ENCODE data around the gene KMT2E.
"Not testable (repeated sequence)": the region's sequence is repeated elsewhere in the genome, so short reads cannot be mapped to it uniquely, and the experiment has no call there.

KMT2E gene

DNA sequence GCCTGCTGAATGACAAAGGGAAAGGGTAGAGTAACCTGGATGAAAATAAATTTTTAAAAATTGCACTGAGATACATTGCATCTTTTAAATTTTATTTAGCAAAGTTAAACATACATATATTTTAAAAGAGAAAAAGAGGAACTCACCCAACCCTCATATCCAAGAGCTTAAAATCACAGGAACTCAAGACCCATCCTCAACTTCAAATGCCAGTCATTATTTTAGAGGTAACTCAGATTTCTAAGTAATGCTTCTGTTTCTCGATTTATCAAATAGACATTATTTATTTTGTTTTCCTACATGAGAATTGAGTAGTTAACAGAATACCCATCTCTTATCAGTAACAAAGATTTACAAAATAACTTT lies 32.4 kb upstream of the KMT2E start:
- H3K27me3 ChIP-seq (ENCODE audit: control insufficient read depth in 5 of 5, insufficient read depth in 4 of 5, low read length in 5 of 5) = no peaks in the 10 kb centered on the region
- H3K4me1 ChIP-seq (ENCODE audit: control insufficient read depth in 5 of 5, insufficient read depth in 5 of 5, low read length in 5 of 5) = peaks cover 13 to 85% (median 77%) of the 10 kb centered on the region in 5 donors
- H3K27ac ChIP-seq (ENCODE audit: low read depth, low read length) = peak overlapping the region; percentile 99
- no peaks in the 10 kb centered on the region for H3K9me3 ChIP-seq (ENCODE audit: control insufficient read depth in 5 of 5, low read length in 5 of 5)
- peak overlapping the region in 1 of 5 donors; percentile 32 for H3K9ac ChIP-seq (ENCODE audit: low read length in 5 of 5)
- H3K36me3 ChIP-seq (ENCODE audit: control insufficient read depth in 5 of 5, insufficient read depth in 5 of 5, low read length in 5 of 5) = peaks cover 0 to 3% (median 0%) of the 10 kb centered on the region in 5 donors
- no peak overlapping the region for H3K4me3 ChIP-seq (ENCODE audit: low read depth in 1 of 5, low read length in 5 of 5)

DNA sequence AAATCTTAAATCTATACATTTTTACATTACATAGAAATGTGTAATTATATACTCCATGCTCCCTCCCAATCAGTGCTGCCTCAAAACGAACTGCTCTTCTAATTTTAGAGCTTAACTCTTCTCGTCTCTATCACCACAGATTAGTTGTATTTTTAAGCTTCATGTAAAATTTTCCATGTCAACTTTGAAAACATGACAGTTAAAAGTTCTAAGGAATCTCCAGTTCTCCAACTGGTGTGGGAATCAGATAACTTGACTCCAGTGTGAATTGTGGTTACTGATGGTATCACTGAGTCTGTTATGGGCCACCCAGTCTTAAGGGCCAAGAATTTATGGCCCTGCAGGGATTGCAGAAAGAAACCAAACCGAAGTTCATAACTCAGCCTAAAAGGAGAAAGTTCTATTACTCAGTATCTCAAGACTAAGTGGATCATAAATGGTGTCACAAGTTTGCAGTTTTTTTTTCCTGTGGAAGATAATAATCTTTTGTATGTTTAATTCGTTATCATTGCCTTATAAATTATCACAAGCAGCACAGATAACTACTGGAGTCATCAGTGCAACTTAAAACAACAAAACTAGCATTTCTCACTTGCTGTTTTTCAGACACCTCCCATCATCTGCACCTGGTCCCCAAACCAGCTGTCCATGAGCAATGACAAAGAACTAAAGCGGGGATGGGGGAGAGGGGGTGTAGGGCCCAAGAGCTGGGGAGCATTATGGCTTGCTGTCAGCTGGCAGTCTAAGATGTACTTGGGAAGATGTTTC lies 31.5 kb upstream of the KMT2E start:
- peak overlapping the region; percentile 99 for H3K27ac ChIP-seq (ENCODE audit: low read depth, low read length)
- H3K9me3 ChIP-seq (ENCODE audit: control insufficient read depth in 5 of 5, low read length in 5 of 5) = no peaks in the 10 kb centered on the region
- no peaks in the 10 kb centered on the region for H3K27me3 ChIP-seq (ENCODE audit: control insufficient read depth in 5 of 5, insufficient read depth in 4 of 5, low read length in 5 of 5)
- peaks cover 0 to 3% (median 0%) of the 10 kb centered on the region in 5 donors for H3K36me3 ChIP-seq (ENCODE audit: control insufficient read depth in 5 of 5, insufficient read depth in 5 of 5, low read length in 5 of 5)
- peaks cover 10 to 79% (median 74%) of the 10 kb centered on the region in 5 donors for H3K4me1 ChIP-seq (ENCODE audit: control insufficient read depth in 5 of 5, insufficient read depth in 5 of 5, low read length in 5 of 5)
- peak overlapping the region; percentile 77 to 95 (median 84) for H3K4me3 ChIP-seq (ENCODE audit: low read depth in 1 of 5, low read length in 5 of 5)
- peak overlapping the region; percentile 83 to 99 (median 96) for H3K9ac ChIP-seq (ENCODE audit: low read length in 5 of 5)

DNA sequence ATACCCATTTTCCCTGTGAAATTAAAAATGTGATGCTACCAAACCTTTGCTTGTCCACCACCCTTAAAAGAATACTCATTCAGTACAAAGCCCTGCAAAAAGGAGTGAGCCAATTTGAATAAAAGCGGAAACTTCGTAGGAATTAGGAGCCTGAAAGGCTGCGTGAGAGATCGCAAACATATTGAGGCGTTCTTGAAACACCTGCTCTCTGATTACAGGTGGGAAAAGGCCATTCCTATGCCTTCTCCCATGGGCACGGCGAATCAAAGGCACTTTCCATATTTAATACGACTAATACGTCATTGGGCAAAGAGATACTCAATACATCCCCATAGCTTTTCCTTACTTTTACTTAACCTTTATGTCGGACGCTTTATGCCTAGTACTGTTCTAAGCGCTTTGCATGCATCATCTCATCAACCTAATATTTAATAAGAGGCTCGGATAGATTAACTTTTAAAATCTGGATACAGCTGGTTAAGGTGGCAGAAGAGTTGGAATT lies 30.9 kb upstream of the KMT2E start:
- Histone ChIP-seq H3K4me1 (ENCODE audit: control insufficient read depth in 5 of 5, insufficient read depth in 5 of 5, low read length in 5 of 5) (peaks cover 10 to 79% (median 69%) of the 10 kb centered on the region in 5 donors), H3K36me3 (ENCODE audit: control insufficient read depth in 5 of 5, insufficient read depth in 5 of 5, low read length in 5 of 5) (peaks cover 0 to 3% (median 0%) of the 10 kb centered on the region in 5 donors), H3K4me3 (ENCODE audit: low read depth in 1 of 5, low read length in 5 of 5) (peak overlapping the region; percentile 77 to 95 (median 84)), H3K9me3 (ENCODE audit: control insufficient read depth in 5 of 5, low read length in 5 of 5) (no peaks in the 10 kb centered on the region), H3K27ac (ENCODE audit: low read depth, low read length) (peak overlapping the region; percentile 99), H3K9ac (ENCODE audit: low read length in 5 of 5) (peak overlapping the region; percentile 83 to 99 (median 96)), H3K27me3 (ENCODE audit: control insufficient read depth in 5 of 5, insufficient read depth in 4 of 5, low read length in 5 of 5) (no peaks in the 10 kb centered on the region)

DNA sequence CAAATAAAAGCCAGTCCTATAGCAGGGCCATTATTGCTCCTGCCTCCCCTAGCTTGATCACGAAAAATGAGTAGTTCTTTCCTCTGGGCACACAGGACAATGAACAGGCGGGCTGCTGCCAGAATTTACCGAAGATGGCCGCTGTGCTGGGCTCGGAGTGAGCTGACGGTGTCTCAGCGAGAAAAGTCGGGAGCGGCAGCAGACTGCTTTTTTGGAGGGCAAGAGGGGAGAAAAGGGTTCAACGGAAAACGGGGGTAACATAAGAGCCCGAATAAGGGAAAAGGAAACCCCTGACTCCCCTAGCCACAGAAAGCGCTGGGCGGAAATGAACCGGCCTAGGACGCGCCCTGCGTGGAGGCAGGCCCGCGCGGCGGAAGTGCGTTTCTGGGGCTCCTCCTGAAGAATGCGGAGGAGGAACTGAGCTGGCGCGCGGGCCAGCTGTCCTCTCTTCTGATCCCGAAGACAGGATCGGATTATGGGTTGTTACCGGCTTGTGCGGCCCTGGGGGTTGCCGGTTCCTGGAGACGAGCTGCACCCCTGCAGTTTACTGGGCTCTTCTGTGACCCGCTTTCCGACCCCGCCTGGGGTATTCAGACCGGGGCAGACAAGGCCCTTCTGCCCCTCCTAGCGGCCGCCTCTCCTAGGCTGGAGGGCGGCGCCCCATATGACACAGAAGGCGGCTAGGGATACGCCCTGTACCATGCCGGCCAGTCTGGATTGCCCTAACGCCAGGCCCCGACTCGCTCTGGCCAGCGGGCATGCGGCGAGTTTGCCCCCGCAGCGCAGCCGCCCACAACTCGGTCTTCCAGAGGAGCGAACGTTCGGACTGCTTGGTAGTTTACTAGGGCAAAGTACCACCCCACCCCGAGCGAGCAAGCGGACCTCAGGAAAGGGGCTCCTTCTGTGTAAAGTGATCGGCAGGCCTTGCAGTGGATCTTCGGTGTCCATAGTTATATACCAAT lies 30.1 kb upstream of the KMT2E start:
- H3K27me3 ChIP-seq (ENCODE audit: control insufficient read depth in 5 of 5, insufficient read depth in 4 of 5, low read length in 5 of 5) = no peaks in the 10 kb centered on the region
- H3K9ac ChIP-seq (ENCODE audit: low read length in 5 of 5) = peak overlapping the region; percentile 83 to 99 (median 96)
- peaks cover 10 to 76% (median 66%) of the 10 kb centered on the region in 5 donors for H3K4me1 ChIP-seq (ENCODE audit: control insufficient read depth in 5 of 5, insufficient read depth in 5 of 5, low read length in 5 of 5)
- H3K9me3 ChIP-seq (ENCODE audit: control insufficient read depth in 5 of 5, low read length in 5 of 5) = no peaks in the 10 kb centered on the region
- peaks cover 0 to 3% (median 0%) of the 10 kb centered on the region in 5 donors for H3K36me3 ChIP-seq (ENCODE audit: control insufficient read depth in 5 of 5, insufficient read depth in 5 of 5, low read length in 5 of 5)
- peak overlapping the region; percentile 77 to 95 (median 84) for H3K4me3 ChIP-seq (ENCODE audit: low read depth in 1 of 5, low read length in 5 of 5)
- H3K27ac ChIP-seq (ENCODE audit: low read depth, low read length) = peak overlapping the region; percentile 99

DNA sequence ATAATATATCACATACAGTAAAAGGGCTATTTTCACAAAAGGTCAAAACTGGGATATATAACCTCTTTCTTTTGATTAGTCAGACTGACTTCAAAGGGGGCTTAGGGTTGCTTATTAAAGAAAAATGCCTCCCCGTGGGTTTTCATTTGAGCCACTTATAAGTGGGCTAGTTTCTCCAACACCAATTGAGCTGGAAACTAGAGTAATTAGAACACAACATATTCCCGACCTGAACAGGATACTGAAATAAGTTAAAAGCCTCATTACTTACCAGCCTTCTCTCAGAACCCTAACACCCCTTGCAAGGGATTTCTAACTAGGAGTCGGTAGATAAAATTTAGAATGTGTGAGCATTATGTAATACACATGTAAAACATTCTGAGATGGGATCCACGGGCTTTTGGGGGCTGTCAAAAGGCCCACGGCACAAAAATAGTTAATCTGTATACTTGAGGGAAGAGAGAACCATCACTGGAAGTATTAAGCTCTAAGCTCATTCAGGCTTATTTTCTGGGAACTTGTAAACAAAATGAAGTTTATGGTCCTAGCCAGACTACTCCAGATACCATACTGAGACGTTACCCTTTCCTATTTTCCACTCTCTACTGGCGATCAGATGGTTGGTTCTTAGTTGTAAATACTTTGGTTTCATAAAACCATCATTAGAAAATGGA lies 29.3 kb upstream of the KMT2E start:
- Histone ChIP-seq H3K36me3 (ENCODE audit: control insufficient read depth in 5 of 5, insufficient read depth in 5 of 5, low read length in 5 of 5) (peaks cover 0 to 3% (median 0%) of the 10 kb centered on the region in 5 donors), H3K27ac (ENCODE audit: low read depth, low read length) (peak overlapping the region; percentile 99), H3K4me3 (ENCODE audit: low read depth in 1 of 5, low read length in 5 of 5) (peak overlapping the region; percentile 73 to 86 (median 83)), H3K9me3 (ENCODE audit: control insufficient read depth in 5 of 5, low read length in 5 of 5) (no peaks in the 10 kb centered on the region), H3K9ac (ENCODE audit: low read length in 5 of 5) (peak overlapping the region; percentile 83 to 99 (median 96)), H3K4me1 (ENCODE audit: control insufficient read depth in 5 of 5, insufficient read depth in 5 of 5, low read length in 5 of 5) (peaks cover 7 to 68% (median 61%) of the 10 kb centered on the region in 5 donors), H3K27me3 (ENCODE audit: control insufficient read depth in 5 of 5, insufficient read depth in 4 of 5, low read length in 5 of 5) (no peaks in the 10 kb centered on the region)

DNA sequence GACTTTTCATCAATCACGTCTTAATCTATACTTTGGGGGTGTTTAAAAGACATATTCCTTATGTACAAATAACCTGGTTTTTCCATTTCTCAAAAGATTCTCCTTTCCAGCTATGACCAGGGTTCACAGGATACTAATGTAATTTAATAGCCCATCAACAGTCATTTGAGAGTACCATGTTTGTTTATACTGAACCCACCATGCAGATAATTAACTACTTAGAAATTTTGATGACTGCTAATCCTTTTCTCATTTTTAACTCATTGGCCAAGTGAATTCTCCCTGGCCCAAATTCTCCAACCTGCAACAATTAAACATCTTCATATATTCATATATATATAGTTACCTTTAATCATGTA lies 28.8 kb upstream of the KMT2E start:
- Histone ChIP-seq H3K36me3 (ENCODE audit: control insufficient read depth in 5 of 5, insufficient read depth in 5 of 5, low read length in 5 of 5) (peaks cover 0 to 3% (median 0%) of the 10 kb centered on the region in 5 donors), H3K4me3 (ENCODE audit: low read depth in 1 of 5, low read length in 5 of 5) (no peak overlapping the region), H3K27me3 (ENCODE audit: control insufficient read depth in 5 of 5, insufficient read depth in 4 of 5, low read length in 5 of 5) (no peaks in the 10 kb centered on the region), H3K9me3 (ENCODE audit: control insufficient read depth in 5 of 5, low read length in 5 of 5) (no peaks in the 10 kb centered on the region), H3K9ac (ENCODE audit: low read length in 5 of 5) (no peak overlapping the region), H3K4me1 (ENCODE audit: control insufficient read depth in 5 of 5, insufficient read depth in 5 of 5, low read length in 5 of 5) (peaks cover 7 to 63% (median 56%) of the 10 kb centered on the region in 5 donors), H3K27ac (ENCODE audit: low read depth, low read length) (peak overlapping the region; percentile 99)

DNA sequence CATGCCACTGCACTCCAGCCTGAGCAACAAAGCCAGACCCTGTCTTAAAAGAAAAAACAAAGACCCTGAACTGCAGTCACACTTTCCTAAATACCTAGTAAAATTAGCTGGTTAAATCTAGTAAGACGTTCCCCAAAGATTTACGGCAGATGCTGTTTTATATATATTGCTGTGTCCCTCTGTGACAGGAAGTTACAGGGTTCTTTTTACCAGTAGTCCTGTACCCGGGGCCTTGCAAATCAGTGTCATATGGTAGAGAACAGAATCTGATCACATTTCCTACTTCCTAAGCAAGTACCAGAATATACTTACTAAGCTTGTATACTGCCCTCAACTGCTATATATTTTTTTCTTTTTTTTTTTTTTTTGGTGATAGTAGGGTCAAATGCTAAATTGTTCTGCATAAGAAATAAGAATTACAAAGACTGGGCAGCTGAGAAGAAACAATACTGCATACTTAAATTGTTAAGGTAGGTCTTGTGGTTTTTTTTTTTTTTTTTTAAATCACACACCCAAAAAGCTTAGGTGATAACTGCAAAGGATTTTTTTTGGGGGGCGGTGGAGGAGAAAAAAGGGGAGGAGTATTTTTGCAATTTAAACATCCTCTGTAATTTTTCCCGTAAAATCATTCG lies 27.3 kb upstream of the KMT2E start:
- H3K27me3 ChIP-seq (ENCODE audit: control insufficient read depth in 5 of 5, insufficient read depth in 4 of 5, low read length in 5 of 5) = no peaks in the 10 kb centered on the region
- H3K27ac ChIP-seq (ENCODE audit: low read depth, low read length) = peak overlapping the region; percentile 99
- no peak overlapping the region for H3K4me3 ChIP-seq (ENCODE audit: low read depth in 1 of 5, low read length in 5 of 5)
- H3K36me3 ChIP-seq (ENCODE audit: control insufficient read depth in 5 of 5, insufficient read depth in 5 of 5, low read length in 5 of 5) = peaks cover 0 to 13% (median 4%) of the 10 kb centered on the region in 5 donors
- no peak overlapping the region for H3K9ac ChIP-seq (ENCODE audit: low read length in 5 of 5)
- peaks cover 7 to 51% (median 46%) of the 10 kb centered on the region in 5 donors for H3K4me1 ChIP-seq (ENCODE audit: control insufficient read depth in 5 of 5, insufficient read depth in 5 of 5, low read length in 5 of 5)
- no peaks in the 10 kb centered on the region for H3K9me3 ChIP-seq (ENCODE audit: control insufficient read depth in 5 of 5, low read length in 5 of 5)

DNA sequence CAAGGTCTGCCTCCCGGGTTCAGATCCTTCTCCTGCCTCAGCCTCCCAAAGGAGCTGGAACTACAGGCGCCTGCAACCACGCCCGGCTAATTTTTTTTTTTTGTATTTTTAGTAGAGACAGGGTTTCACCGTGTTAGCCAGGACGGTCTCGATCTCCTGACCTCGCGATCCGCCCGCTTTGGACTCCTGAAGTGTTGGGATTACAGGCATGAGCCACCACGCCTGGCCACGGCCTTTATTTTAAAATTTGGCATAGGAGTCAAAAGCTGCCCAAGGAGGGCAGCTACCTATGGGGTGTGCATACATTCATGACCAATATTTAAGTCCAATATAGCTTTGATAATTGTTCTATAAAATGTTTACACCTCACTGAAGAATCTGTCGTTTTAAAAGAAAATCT lies 26.6 kb upstream of the KMT2E start:
- H3K27ac ChIP-seq (ENCODE audit: low read depth, low read length) = peak overlapping the region; percentile 18
- H3K4me3 ChIP-seq (ENCODE audit: low read depth in 1 of 5, low read length in 5 of 5); H3K9me3 ChIP-seq (ENCODE audit: control insufficient read depth in 5 of 5, low read length in 5 of 5); H3K27me3 ChIP-seq (ENCODE audit: control insufficient read depth in 5 of 5, insufficient read depth in 4 of 5, low read length in 5 of 5); H3K9ac ChIP-seq (ENCODE audit: low read length in 5 of 5): not testable (repeated sequence)
- peaks cover 7 to 46% (median 39%) of the 10 kb centered on the region in 5 donors for H3K4me1 ChIP-seq (ENCODE audit: control insufficient read depth in 5 of 5, insufficient read depth in 5 of 5, low read length in 5 of 5)
- H3K36me3 ChIP-seq (ENCODE audit: control insufficient read depth in 5 of 5, insufficient read depth in 5 of 5, low read length in 5 of 5) = peaks cover 0 to 13% (median 4%) of the 10 kb centered on the region in 5 donors

DNA sequence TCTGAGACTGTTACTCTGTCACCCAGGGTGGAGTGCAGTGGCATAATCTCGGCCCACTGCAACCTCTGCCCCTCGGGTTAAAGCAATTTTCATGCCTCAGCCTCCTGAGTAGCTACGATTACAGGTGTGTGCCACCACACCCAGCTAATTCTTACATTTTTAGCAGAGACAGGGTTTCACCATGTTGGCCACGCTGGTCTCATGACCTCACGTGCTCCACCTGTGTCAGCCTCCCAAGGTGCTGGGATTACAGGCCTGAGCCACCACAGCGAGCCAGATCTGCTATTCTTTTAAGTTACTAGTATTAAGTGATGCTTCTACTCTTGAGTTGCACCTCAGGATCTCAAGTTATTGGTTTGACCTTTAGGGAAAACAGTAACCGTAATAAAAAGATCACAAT lies 23.0 kb upstream of the KMT2E start:
- Histone ChIP-seq H3K4me3 (ENCODE audit: low read depth in 1 of 5, low read length in 5 of 5) (no peak overlapping the region), H3K4me1 (ENCODE audit: control insufficient read depth in 5 of 5, insufficient read depth in 5 of 5, low read length in 5 of 5) (peaks cover 0 to 45% (median 23%) of the 10 kb centered on the region in 5 donors), H3K9ac (ENCODE audit: low read length in 5 of 5) (no peak overlapping the region), H3K36me3 (ENCODE audit: control insufficient read depth in 5 of 5, insufficient read depth in 5 of 5, low read length in 5 of 5) (peaks cover 3 to 21% (median 11%) of the 10 kb centered on the region in 5 donors), H3K27me3 (ENCODE audit: control insufficient read depth in 5 of 5, insufficient read depth in 4 of 5, low read length in 5 of 5) (no peaks in the 10 kb centered on the region), H3K27ac (ENCODE audit: low read depth, low read length) (no peak overlapping the region), H3K9me3 (ENCODE audit: control insufficient read depth in 5 of 5, low read length in 5 of 5) (no peaks in the 10 kb centered on the region)
